ENCODE results near the gene PLXNB2.

- TF ChIP-seq CTCF (IDR thresholded peaks at IDR 0.05; ENCODE audit: low read depth, low read length) (no peak), EZH2phosphoT487 (IDR thresholded peaks at IDR 0.05; ENCODE audit: low read depth) (no peak)
Measured at GRCh38 chr22:50298266-50298637, 9.2 kb downstream of the PLXNB2 start.

Data from OCI-LY3 (cell line).